Esophagus muscularis mucosa (tissue), 4 donors: Measurements from ENCODE around the gene SLC44A2.

Experiments used
- CTCF ChIP-seq, 3 experiments: fragments of 200-600 bp in 2 of 3; fragments of 450-650 bp in 1 of 3; sonication (generic) in 2 of 3; IDR thresholded peaks; one replicate each; pipeline ENCODE4 v1.5.1; 2017 to 2019; ENCODE audit warnings: antibody characterized with exemption in 3 of 3, mild to moderate bottlenecking in 2 of 3, moderate library complexity in 1 of 3
- EP300 ChIP-seq: sonication (generic); formaldehyde crosslinking; IDR thresholded peaks from one replicate; pipeline ENCODE4 v1.6.1; 2017; ENCODE audit warnings: antibody characterized with exemption
- POLR2A ChIP-seq: fragments of 450-650 bp; IDR thresholded peaks from one replicate; pipeline ENCODE4 v1.6.1; 2017; ENCODE audit warnings: antibody characterized with exemption, moderate library complexity, mild to moderate bottlenecking, low read depth
- POLR2AphosphoS5 ChIP-seq, 2 donors: sonication (generic); formaldehyde crosslinking; IDR thresholded peaks; one replicate each; pipeline ENCODE4 v1.6.1; 2017; ENCODE audit warnings: antibody characterized with exemption in 2 of 2

- TF ChIP-seq POLR2AphosphoS5 (IDR thresholded peaks at IDR 0.05) = peak; percentile 99 to 100
- peak in 1 of 3 experiments; percentile 17 for TF ChIP-seq CTCF (IDR thresholded peaks at IDR 0.05)
- peak; percentile 94 for TF ChIP-seq POLR2A
- no peak for TF ChIP-seq EP300
Observed at GRCh38 chr19:10653732-10654609, 28.6 kb downstream of the SLC44A2 start, which contains the start of gene ILF3.
